Mucosa of gallbladder (tissue), 1 donor: Measurements from ENCODE around the gene HBD. TPM values are rescaled to one million over a fixed set of nuclear protein-coding genes. Genes with fewer than 3 reads are reported as not detected.
"Not testable (repeated sequence)": the region's sequence is repeated elsewhere in the genome, so short reads cannot be mapped to it uniquely, and the experiment has no call there.

Experiments used
- DNase-seq: peaks from one replicate; pipeline ENCODE4 v3.0.0-alpha.2; 2020; ENCODE audit warnings: low spot score
- total RNA-seq: library from RNA; stranded (reverse); gene quantifications from one replicate; pipeline ENCODE4 v1.2.1, GENCODE V29; 2021
- donor health status: DM: no; HTN: no; CAD: no.

The HBD gene
- total RNA-seq: 0.72 TPM

GRCh38 chr11:5234381-5234834 is at the start of gene HBD:
TSS of gene HBD (minus strand) at chr11:5234483. CDS start at chr11:5234433, 50 bp downstream.
- no peak for DNase-seq

GRCh38 chr11:5283882-5284281 is 49.6 kb upstream of the HBD start:
- DNase-seq: no peak

DNA sequence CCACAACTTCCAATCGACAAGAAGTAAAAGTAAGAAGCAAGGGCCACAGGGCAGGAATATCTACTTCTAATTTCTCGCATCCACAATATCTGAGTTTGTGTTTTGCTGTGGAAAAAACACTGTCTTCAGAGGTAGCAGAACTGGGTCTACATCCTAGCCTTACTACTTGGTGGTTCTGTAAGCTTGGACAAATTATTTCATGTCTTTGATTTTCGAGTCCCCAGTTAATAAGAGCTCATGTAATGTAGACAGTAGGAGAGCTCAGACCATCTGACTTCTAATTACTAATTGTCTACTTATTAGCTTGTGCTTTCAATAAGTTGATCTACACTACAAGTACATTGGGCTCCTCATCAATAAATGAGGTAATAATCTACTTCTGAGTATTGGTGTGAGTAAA is 48.8 kb upstream of the HBD start:
- DNase-seq: no peak

DNA sequence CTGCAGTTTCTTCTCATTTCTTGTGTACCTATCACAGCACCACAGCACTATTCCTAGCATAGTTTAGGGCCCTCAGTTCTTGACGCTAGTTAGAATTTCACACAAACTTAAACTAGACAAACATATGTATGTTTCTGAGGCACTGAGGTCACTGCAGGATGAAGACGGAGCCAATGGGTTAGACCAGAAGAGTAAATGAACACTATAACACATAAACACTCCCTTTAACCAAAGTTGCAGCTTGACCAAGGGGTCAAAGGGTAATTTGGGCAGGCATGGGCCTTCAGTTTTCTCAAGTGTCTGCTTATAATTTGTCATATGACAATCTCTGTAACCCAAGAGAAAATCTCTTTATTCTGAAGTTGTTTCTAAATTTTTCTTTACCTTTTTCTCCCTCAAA is 48.3 kb upstream of the HBD start:
- no peak for DNase-seq

GRCh38 chr11:5281596-5281995 is 47.3 kb upstream of the HBD start:
- DNase-seq: no peak

DNA sequence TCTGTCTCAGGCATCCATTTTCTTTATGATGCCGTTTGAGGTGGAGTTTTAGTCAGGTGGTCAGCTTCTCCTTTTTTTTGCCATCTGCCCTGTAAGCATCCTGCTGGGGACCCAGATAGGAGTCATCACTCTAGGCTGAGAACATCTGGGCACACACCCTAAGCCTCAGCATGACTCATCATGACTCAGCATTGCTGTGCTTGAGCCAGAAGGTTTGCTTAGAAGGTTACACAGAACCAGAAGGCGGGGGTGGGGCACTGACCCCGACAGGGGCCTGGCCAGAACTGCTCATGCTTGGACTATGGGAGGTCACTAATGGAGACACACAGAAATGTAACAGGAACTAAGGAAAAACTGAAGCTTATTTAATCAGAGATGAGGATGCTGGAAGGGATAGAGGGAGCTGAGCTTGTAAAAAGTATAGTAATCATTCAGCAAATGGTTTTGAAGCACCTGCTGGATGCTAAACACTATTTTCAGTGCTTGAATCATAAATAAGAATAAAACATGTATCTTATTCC is 46.4 kb upstream of the HBD start:
- peak; percentile 27 for DNase-seq

DNA sequence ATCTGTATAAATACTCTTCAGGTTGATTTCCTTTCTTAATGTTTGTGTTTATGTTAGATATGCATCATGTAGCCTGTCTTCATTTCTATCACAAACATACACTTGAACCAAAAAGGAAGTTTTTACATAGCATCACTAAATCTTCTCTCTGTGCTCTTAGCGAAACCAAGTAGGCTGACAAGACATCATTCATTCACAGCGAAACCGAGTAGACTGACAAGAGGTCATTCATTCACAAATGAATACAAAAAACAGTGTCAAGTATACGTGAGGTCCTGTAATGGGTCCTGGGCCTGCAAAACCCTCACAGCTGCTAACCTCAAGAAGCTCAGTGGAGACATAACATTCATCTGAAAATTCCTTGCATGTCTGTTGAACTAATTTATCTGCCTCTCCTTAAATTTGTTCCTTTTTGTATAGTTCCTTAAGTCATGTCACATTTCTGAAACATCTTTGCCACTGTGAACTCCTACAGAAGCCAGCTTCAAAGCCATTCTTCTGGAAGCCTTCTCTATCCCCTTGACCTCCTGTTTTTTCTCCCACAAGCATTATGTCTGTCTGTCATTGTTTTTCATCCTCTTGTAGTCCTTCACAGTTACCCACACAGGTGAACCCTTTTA is 45.3 kb upstream of the HBD start:
- no peak for DNase-seq

DNA sequence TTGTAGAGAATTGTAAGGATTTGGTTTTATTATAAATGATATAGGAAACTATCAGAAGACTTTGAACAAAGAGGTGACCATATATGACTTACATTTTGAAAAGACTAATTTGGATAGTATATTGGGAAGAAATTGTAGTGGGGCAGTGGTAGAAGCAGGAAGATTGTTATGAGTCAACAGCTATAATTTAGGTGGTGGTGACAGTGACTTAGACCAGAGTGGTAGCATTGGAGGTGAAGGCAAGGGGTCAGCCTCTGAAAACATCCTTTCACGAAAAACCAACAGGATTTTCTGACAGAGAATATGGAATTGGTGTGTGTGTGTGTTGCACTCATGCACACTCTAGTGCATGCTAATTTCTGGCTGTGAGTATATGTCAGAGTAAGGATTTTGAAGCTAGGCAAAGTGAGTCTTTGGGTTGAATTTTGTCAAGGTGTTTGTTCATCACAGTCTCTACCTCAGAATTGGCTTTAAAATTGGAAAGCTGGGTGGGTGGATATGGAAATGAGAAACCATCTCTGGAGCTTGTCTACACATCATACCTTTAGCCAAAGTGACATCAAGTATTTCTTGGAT is 43.6 kb upstream of the HBD start:
- DNase-seq: no peak

GRCh38 chr11:5276697-5277096 is 42.4 kb upstream of the HBD start:
- DNase-seq: no peak

DNA sequence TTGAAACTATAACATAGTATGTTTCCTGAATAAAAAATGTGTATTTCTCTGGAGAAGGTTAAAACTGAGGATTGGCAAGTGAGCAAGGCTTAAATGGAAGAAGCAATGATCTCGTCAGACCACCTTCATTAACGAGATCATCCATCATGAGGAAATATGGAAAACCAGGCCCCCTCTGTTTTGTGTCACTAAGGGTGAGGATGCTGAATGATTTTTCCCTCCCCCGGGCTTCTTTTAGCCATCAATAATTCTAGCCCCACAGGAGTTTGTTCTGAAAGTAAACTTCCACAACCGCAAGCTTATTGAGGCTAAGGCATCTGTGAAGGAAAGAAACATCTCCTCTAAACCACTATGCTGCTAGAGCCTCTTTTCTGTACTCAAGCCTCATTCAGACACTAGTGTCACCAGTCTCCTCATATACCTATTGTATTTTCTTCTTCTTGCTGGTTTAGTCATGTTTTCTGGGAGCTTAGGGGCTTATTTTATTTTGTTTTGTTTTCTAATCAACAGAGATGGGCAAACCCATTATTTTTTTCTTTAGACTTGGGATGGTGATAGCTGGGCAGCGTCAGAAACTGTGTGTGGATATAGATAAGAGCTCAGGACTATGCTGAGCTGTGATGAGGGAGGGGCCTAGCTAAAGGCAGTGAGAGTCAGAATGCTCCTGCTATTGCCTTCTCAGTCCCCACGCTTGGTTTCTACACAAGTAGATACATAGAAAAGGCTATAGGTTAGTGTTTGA is 41.3 kb upstream of the HBD start:
- DNase-seq: no peak

GRCh38 chr11:5274395-5274794 is 40.1 kb upstream of the HBD start:
- no peak for DNase-seq

GRCh38 chr11:5272395-5273017 is 38.2 kb upstream of the HBD start:
- DNase-seq: no peak

DNA sequence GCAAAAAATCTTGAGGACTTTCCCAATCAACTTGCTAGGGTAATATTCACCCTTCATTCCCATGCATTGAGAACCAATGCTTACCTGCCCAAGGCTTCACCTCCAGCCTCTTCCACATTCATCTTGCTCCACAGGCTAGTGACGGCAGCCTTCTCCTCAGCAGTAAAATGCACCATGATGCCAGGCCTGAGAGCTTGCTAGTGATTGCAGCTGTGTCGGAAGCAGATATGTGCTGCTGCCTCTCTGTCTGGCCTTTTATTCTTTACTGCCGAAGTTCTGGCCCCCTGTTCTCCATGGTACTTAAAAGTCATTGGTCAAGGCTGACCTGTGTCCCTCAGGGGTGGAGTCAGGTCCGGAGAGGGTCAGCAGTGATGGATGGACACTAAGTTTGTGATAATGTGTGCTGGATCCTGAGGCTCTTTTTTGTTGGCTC is 35.4 kb upstream of the HBD start, which contains the start of gene HBE1:
HBE1 (minus strand) TSS at position 231 of the 433 bp plus-strand sequence; CDS start at position 176, 55 bp downstream.
- no peak for DNase-seq

GRCh38 chr11:5267033-5267563 is 32.8 kb upstream of the HBD start:
- no peak for DNase-seq

- no peak for DNase-seq
These were observed 32.3 kb upstream of the HBD start for GRCh38 chr11:5266609-5267008.

DNA sequence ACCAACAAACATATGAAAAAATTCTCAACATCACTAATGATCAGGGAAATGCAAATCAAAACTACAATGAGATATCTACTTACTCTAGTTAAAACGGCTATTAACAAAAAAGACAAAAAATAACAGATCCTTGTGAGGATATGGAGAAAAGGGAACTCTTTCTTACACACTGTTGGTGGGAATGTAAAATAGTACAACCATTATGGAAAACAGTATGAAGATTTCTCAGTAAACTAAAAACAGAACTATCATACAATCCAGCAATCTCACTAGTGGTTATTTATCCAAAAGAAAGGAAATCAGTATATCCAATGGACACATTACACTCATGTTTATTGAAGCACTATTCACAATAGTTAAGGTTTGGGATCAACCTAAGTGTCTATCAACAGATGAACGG is 31.5 kb upstream of the HBD start:
- DNase-seq: no peak

- DNase-seq: no peak
These were observed 24.4 kb upstream of the HBD start for GRCh38 chr11:5258543-5259262.

DNA sequence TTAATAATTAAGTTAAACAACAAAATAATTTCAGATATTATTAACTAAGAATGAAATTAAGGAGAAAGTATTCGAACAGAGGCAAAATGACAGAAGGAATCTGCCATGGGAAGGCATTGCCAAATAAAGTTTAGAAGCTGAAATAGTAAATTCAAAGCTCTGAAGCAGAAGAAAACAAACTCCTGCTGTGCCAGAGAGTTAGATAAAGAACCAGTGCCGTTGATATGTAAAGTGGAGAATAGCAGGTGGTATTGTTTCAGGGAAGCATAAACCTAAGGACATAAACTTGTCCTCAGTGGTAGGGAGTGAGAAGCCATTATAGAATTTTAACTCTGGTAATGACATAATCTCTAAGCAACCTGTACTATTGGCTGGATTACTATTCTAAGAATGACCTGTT is 23.0 kb upstream of the HBD start:
- no peak for DNase-seq

- not testable (repeated sequence) for DNase-seq
These were observed 20.5 kb upstream of the HBD start, which contains the start of gene HBG2 for GRCh38 chr11:5254646-5255413. TSS of gene HBG2 (minus strand) at chr11:5254781. CDS start at chr11:5254728, 53 bp downstream.

DNA sequence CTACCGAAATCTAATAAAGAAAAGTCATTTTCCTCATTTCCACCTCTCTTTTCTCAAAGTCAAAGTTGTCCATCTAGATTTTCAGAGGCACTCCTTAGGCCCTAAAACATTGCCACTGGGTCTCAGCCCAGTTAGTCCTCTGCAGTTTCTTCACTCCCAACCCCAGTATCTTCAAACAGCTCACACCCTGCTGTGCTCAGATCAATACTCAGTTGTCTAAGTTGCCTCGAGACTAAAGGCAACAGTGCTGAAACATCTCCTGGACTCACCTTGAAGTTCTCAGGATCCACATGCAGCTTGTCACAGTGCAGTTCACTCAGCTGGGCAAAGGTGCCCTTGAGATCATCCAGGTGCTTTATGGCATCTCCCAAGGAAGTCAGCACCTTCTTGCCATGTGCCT is 19.7 kb upstream of the HBD start:
- not testable (repeated sequence) for DNase-seq
